Ovary (tissue), 3 donors: Measurements from ENCODE around the gene LHFPL6.

Source experiments
- POLR2A ChIP-seq: fragments of 450-650 bp; IDR thresholded peaks from one replicate; pipeline ENCODE4 v1.6.1; 2017; ENCODE audit warnings: antibody characterized with exemption, mild to moderate bottlenecking, moderate library complexity
- TF ChIP-seq, protein P1 (sequence below), 3 donors: fragments of 450-650 bp in 2 of 3; fragments of 200-600 bp in 1 of 3; IDR thresholded peaks; one replicate each; pipeline versions ENCODE4 v1.5.1 to v1.8.0; 2016 to 2022; ENCODE audit warnings: antibody characterized with exemption in 3 of 3, mild to moderate bottlenecking in 1 of 3
- donor health status: DM: no; HTN: no; CAD: no.

DNA sequence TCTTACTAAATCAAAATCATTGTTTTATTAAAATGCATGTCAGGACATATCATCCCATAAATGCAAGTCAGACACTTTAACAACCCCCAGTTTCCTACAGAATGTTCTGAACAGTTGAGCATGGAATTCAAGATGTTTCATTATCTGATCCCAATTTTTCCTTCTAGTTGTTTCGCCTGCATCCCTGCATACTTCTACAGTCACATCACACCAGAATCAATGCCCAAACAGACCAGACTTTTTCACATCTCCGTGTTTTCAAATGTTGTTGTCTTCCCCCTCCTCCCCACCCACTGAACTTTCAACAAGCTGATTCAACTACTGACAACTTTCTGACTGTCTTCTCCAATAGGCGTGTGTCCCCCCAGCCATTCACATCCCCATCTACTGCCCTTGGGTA, 48.6 kb downstream of the LHFPL6 start:
- TF ChIP-seq, protein P1, sequence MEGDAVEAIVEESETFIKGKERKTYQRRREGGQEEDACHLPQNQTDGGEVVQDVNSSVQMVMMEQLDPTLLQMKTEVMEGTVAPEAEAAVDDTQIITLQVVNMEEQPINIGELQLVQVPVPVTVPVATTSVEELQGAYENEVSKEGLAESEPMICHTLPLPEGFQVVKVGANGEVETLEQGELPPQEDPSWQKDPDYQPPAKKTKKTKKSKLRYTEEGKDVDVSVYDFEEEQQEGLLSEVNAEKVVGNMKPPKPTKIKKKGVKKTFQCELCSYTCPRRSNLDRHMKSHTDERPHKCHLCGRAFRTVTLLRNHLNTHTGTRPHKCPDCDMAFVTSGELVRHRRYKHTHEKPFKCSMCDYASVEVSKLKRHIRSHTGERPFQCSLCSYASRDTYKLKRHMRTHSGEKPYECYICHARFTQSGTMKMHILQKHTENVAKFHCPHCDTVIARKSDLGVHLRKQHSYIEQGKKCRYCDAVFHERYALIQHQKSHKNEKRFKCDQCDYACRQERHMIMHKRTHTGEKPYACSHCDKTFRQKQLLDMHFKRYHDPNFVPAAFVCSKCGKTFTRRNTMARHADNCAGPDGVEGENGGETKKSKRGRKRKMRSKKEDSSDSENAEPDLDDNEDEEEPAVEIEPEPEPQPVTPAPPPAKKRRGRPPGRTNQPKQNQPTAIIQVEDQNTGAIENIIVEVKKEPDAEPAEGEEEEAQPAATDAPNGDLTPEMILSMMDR (IDR thresholded peaks at IDR 0.05), result no peak
- TF ChIP-seq POLR2A, result no peak
